Cardiac muscle cell (in vitro differentiated cells and primary cell): ENCODE measurements around the gene NR5A2. TPM values are rescaled to one million over a fixed set of nuclear protein-coding genes. Genes with fewer than 3 reads are reported as not detected.
A peak's percentile ranks its signal among the peaks of the same experiment; 100 is the strongest.

ENCODE experiments used
- DNase-seq, 2 donors: peaks; one replicate each; pipeline versions ENCODE4 v3.0.0 to v3.0.0-alpha.2; 2010 to 2017; ENCODE audit warnings: low read depth in 1 of 2, low spot score in 1 of 2
- H3K27ac ChIP-seq: fragments of 200-600 bp; sonication (generic); 2 replicates; pipeline ENCODE4 v1.5.1; 2016
- H3K27me3 ChIP-seq: fragments of 200-600 bp; sonication (generic); 2 replicates; pipeline ENCODE4 v1.6.0; 2016; ENCODE audit warnings: control low read depth
- H3K36me3 ChIP-seq: fragments of 200-600 bp; sonication (generic); 2 replicates; pipeline ENCODE4 v1.5.1; 2016; ENCODE audit warnings: control low read depth
- H3K4me1 ChIP-seq: fragments of 200-600 bp; sonication (generic); 2 replicates; pipeline ENCODE4 v1.8.1; 2017; ENCODE audit warnings: low read depth, mild to moderate bottlenecking, mixed run types
- H3K4me3 ChIP-seq: fragments of 200-600 bp; sonication (generic); 2 replicates; pipeline ENCODE4 v1.5.1; 2016; ENCODE audit warnings: mild to moderate bottlenecking
- H3K9me3 ChIP-seq: fragments of 200-600 bp; sonication (generic); 2 replicates; pipeline ENCODE4 v1.5.1; 2017; ENCODE audit warnings: low read depth, mild to moderate bottlenecking, control low read depth
- polyA plus RNA-seq: library from polyadenylated mRNA; unstranded; fragments of >200 nt; fragmentation: Nextera tagmentation; extraction: Ambion mirVana; gene quantifications from 2 replicates; pipeline ENCODE4 v1.2.1, GENCODE V29; 2016
- total RNA-seq: library from RNA; depleted of rRNA; stranded (reverse); fragments of >200 nt; gene quantifications from 2 replicates; pipeline ENCODE4 v1.2.3, GENCODE V29; 2016
- TF ChIP-seq, protein P1 (sequence below): IDR thresholded peaks from 2 replicates; pipeline ENCODE4 v1.5.1; 2012; ENCODE audit warnings: low read depth, mild to moderate bottlenecking, low read length

NR5A2 gene
- total and polyA plus RNA-seq, 2 experiments from 2014 or later = 0.15 TPM; not detected in 1

DNA sequence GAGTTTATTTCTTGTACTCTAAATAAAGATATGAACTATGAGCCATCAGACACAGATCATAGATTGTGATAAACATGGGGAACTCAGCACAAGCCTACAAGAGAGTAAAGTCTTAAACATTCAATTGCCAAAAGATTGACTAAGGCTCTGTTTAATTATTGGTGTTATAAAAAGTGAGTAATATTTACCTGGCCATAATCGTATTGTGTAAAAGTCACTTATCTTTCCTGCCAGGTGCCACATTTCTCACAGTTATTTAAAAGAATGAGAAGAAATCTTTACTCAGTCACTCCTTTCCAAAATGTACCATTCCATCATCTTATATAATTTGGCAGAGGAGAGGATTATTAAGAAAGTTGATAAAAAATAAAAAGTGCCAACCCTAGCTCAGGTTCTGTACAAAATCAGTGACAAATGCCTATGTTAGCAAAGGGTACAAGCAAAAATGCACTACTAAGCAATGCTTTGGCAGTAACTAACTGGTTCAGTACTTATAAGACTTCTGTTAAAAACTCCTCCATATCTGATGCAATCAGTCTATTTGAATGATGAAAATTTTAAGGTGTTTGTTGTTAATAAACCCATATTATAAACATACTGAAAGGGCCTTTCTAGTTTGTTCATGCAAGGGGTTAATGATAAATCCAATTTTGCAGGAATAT is 5.8 kb upstream of the NR5A2 start:
- H3K4me3 ChIP-seq = no peak overlapping the region

DNA sequence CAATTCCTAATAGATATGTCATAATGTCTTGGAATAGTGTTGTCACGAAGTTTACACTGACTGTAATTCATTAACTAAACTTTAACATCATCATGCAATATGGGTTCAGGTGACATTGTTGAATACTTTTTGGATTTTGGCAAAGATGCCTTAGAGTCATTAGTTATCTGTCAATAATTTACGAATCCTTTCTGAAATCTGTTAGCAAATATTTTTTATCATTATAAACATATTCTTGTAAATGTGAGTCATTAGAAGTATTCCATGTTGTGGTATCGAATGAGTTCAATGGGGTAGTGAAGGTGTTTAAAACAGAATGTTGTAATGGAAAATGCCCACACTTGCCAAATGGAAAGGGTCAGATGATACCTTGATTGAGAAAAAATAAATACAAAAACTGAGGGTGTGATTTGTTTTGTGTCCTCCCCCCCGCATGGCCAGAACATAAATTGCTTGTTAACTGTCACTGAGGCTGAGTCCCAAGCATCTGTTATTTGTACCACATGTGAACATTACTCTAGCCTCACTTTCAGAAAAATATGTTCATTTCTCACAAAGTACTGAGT is 5.2 kb upstream of the NR5A2 start:
- Histone ChIP-seq H3K9me3 (no peaks in the 10 kb centered on the region), H3K4me3 (no peak overlapping the region), H3K36me3 (no peaks in the 10 kb centered on the region), H3K4me1 (peaks cover under 1% of the 10 kb centered on the region), H3K27me3 (peaks cover 27% of the 10 kb centered on the region), H3K27ac (no peak overlapping the region)
- no peak for DNase-seq
- TF ChIP-seq, protein P1, sequence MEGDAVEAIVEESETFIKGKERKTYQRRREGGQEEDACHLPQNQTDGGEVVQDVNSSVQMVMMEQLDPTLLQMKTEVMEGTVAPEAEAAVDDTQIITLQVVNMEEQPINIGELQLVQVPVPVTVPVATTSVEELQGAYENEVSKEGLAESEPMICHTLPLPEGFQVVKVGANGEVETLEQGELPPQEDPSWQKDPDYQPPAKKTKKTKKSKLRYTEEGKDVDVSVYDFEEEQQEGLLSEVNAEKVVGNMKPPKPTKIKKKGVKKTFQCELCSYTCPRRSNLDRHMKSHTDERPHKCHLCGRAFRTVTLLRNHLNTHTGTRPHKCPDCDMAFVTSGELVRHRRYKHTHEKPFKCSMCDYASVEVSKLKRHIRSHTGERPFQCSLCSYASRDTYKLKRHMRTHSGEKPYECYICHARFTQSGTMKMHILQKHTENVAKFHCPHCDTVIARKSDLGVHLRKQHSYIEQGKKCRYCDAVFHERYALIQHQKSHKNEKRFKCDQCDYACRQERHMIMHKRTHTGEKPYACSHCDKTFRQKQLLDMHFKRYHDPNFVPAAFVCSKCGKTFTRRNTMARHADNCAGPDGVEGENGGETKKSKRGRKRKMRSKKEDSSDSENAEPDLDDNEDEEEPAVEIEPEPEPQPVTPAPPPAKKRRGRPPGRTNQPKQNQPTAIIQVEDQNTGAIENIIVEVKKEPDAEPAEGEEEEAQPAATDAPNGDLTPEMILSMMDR = no peak

More for the DNA sequence above, 5.8 kb upstream of the NR5A2 start:
- Histone ChIP-seq H3K4me1 (no peaks in the 10 kb centered on the region), H3K36me3 (no peaks in the 10 kb centered on the region), H3K27ac (no peak overlapping the region), H3K27me3 (peaks cover 21% of the 10 kb centered on the region), H3K9me3 (no peaks in the 10 kb centered on the region)
- no peak for DNase-seq
- TF ChIP-seq, protein P1 = no peak

DNA sequence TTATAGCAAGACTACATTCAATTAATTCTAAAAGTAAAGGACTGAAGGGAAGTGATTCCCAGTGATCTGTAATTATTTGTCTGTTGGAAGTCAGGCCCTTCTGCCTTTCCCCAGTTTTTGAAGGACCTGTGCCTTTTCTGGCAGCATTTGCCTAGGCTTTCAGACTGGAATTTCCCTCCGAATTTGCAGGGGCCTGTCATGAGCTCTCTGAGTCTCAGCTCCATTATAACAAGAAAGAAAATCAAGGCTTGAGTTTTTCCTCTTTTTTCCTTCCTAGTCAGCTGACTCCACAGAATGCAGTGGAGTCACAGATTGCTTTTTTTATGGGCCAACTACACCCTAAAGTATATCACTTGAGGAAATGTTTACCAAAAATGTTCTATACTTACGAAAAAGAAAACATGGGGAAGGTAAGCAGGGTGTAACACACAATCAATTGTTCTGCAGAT is 1.1 kb downstream of the NR5A2 start:
- no peak for DNase-seq
- Histone ChIP-seq H3K4me1 (peaks cover 6% of the 10 kb centered on the region), H3K4me3 (peak overlapping the region; percentile 36), H3K27me3 (peaks cover 77% of the 10 kb centered on the region), H3K36me3 (no peaks in the 10 kb centered on the region), H3K27ac (no peak overlapping the region), H3K9me3 (no peaks in the 10 kb centered on the region)
- TF ChIP-seq, protein P1 = no peak

DNA sequence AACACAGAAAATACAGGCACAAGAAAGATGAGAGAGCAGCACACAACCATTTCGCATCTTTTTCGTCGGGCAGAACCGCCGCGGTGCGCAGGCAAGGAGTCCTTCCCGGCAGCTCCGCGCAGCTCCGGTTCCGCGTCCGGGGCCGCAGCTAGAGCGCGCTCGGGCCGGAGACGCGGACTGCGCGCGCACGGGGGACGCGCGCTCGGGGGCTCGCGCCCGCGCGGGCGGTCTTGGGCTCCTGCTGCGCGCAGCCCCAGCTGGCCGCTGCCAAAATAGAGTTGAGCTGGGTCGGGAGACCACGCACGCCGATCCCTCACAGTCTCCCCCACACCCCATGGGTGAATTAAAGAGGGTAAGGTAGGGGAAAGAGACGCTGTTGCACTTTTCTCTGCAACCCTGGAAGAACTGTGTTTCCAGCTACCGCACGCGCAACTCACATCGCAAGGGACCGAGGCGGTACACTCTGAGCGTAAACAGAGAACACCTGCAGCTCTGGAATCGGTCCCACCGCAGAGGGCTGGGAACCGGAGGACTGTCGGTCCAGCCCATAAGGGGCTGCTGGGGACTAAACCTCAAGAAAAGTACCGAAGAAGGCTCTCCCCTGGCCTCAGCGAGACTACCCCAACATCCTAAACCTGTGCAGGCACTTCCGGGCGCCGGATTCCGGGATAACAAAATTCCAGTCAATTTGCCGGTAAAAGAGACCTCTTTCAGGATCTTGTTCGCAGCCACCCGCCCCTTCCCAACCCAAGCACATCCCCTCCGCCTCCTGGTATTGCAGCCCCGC is 1.7 kb downstream of the NR5A2 start:
- Histone ChIP-seq H3K27ac (no peak overlapping the region), H3K27me3 (peaks cover 77% of the 10 kb centered on the region), H3K9me3 (no peaks in the 10 kb centered on the region), H3K36me3 (no peaks in the 10 kb centered on the region), H3K4me1 (peaks cover 6% of the 10 kb centered on the region), H3K4me3 (peak overlapping the region; percentile 36)
- DNase-seq = peak; percentile 40 to 69
- TF ChIP-seq, protein P1 = no peak

DNA sequence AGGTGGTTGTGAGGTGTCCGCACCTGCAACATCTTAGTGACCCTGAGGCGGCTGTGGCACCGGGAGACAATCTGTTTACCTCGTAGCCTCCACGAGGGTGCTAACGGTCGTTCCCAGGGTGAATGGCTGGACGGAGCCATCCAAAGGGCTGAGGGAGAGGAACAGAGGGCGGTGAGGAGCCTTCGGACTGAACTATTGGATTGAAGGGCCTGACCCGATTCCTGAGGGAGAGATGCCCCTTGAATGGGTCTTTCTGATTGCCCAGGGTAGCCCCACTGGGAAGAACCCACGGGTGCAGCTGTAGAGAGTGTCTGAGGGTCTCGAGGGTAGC is 2.3 kb downstream of the NR5A2 start:
- TF ChIP-seq, protein P1 = no peak
- no peaks in the 10 kb centered on the region for H3K9me3 ChIP-seq
- H3K27ac ChIP-seq = no peak overlapping the region
- no peak for DNase-seq
- no peaks in the 10 kb centered on the region for H3K36me3 ChIP-seq
- peaks cover 6% of the 10 kb centered on the region for H3K4me1 ChIP-seq
- H3K4me3 ChIP-seq = peak overlapping the region; percentile 36
- peaks cover 81% of the 10 kb centered on the region for H3K27me3 ChIP-seq
